ENCODE data around the gene PPM1D.
"Not testable (repeated sequence)": the region's sequence is repeated elsewhere in the genome, so short reads cannot be mapped to it uniquely, and the experiment has no call there.

Gene PPM1D

DNA sequence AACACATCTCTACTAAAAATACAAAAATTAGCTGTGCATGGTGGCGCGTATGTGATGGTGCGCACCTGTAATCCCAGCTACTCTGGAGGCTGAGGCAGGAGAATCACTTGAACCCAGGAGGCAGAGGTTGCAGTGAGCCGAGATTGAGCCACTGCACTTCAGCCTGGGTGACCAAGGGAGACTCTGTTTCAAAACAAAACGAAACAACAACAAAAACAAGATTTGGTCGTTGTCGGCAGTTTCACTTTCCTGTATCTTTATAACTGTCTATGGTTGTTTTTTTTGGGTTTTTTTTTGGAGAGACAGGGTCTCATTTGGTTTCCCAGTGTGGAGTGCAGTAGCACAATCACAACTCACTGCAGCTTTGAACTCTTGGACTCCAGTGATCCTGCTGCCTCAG lies 68.7 kb downstream of the PPM1D start:
- not testable (repeated sequence) for DNase-seq (ENCODE audit: low read depth, low spot score)

DNA sequence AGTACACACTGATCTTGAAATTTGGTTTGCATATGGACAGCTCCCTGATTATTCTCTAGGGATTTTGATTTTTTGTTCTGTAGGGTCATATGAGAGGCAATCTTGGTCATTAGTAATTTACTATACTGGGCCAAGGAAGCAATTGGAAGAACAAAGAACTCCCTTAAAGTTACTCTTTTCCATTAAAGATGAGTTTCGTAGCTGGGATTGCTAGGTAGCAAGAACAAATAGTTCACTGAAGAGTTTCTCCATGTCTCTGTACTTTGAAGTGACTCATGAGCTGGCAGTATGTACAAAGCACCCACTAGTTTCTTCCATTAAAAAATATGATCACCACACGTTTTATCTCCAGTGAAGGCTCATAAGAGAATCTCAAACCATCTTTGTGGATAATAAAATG lies 71.5 kb downstream of the PPM1D start:
- no peak for DNase-seq (ENCODE audit: low read depth, low spot score)

DNA sequence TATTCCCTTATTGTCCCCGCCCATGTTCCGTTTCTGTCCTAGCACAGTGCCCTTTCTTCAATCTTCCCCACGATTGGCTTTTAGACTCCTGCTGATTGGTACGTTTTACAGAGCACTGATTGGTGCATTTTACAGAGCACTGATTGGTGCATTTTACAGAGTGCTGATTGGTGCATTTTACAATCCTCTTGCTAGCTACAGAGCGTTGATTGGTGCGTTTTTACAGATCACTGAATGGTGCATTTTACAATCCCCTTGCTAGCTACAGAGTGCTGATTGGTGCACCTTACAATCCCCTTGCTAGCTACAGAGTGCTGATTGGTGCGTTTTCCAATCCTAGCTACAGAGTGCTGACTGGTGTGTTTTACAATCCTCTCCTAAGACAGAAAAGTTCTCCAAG lies 74.6 kb downstream of the PPM1D start:
- DNase-seq (ENCODE audit: low read depth, low spot score), result not testable (repeated sequence)

DNA sequence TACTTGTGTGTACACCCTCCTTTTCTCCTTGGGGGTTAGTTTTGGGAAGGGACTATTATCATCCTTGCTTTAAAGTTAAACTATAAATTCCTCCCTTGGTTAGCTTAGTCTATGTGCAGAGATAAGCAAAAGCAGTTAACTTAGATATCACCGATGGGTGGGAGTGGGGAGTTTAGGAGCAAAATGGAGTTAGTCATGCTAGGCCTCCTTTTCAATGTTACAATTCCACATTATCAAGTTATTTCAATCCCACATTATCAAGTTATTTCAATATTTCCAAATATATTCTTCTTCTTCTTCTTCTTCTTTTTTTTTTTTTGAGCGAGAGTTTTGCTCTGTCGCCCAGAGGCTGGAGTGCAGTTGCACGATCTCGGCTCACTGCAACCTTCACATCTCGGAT lies 76.0 kb downstream of the PPM1D start:
- DNase-seq (ENCODE audit: low read depth, low spot score), result no peak

DNA sequence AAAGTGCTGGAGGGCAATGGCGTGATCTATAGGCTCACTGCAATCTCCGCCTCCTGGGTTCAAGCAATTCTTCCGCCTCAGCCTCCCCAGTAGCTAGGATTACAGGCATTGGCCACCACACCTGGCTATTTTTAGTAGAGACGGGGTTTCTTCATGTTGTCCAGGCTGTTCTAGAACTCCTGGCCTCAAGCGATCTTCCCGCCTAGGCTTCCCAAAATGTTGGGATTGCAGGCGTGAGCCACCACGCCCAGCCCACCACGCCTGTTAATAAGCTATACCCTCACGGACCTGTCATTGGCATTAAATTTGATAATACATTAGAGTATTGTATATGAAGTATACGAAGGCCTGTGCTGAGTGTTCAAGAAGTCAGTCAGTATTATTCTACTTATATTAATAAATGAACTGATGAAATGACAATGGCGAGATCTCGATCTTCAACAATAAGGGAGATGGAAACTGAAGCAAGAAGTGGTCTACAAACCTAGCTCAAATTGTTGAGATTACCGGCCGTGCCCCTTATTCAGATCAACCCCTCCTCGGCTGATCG lies 76.8 kb downstream of the PPM1D start:
- no peak for DNase-seq (ENCODE audit: low read depth, low spot score)

DNA sequence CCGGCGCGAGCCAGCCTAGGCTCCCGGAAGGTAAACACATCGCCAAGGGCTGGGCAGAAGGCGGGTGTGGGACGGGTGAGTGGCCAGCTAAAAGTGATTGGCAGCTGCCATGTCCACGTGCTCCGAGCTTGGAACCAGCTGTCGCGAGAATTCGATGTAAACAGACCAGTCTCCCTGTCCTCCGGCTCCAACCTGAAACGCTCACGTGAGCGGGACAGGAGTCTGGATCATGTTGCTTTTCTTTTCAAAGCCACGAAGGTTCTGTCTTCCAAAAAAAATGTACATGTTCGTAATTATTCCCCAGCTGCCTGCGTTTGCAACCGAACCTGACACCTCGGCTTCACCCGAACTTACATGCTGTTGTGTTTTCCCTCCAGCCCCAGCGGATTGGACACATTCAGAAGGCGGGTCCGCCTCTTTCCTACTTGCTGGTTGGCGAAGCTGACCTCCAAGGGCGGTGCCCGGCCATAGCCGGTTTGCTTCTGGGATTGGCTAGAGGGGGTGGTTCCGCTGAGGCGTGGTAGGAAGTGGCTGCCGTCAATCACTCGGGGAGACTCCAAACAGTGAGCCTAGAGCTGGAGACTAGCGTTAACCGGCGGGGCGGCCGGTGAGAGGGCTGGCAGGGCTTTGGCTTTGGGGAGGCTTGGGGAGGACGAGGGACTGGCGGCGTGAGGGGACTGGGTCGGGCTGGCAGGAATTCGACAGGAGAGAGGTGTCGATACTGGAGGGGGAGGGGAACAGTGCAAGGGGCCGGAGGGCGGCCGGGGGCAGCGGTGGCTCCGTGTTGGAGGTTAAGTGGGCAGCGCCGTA lies 77.5 kb downstream of the PPM1D start, which contains the start of gene BCAS3:
Gene BCAS3 (plus strand): TSS at position 544 of the 810 bp plus-strand sequence.
- DNase-seq (ENCODE audit: low read depth, low spot score), result peak; percentile 99

DNA sequence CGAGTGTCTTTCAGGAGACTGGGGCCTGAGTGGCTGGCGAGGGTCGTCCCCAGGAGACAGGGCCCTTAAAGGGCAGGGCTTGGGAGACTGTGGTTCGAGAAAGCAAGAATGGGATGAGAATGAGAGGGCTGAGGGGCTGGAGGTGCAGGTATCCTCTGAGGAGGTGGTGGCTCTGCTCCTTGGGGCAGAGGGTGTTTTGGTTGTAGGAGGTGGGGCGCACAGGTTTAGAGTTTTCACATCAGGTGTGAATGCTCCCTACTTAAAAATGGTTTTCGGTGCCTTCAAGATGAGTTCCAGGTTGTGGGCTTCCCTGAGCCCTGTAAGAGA lies 78.1 kb downstream of the PPM1D start:
- no peak for DNase-seq (ENCODE audit: low read depth, low spot score)

DNA sequence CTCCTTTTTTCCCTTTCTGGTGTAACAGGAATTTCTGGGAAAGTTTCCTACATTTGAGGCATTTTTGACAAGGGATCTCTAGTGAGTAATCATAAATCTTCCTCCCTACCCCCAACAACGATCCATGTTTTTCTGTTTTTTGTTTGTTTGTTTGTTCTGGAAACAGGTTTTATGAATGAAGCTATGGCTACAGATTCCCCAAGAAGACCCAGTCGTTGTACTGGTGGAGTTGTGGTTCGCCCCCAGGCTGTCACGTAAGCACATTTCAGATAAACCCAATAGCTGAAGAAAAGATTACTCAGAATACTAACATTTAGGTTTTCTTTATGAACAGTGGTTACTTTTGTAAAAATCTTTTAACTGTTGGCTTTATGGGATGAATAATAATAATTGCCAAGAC lies 79.3 kb downstream of the PPM1D start:
- DNase-seq (ENCODE audit: low read depth, low spot score), result no peak

DNA sequence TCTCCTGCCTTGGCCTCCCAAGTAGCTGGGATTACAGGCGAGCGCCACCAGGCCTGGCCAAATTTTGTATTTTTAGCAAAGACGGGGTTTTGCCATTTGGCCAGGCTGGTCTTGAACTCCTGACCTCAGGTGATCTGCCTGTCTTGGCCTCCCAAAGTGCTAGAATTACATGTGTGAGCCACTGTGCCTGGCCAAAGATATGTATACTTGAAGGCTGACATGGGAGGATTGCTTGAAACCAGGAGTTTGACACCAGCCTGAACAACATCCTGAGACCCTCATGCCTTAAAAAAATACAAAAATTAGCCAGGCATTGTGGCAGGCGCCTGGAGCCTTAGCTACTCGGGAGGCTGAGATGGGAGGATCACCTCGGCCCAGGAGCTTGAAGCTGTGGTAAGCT lies 80.8 kb downstream of the PPM1D start:
- DNase-seq (ENCODE audit: low read depth, low spot score), result no peak

DNA sequence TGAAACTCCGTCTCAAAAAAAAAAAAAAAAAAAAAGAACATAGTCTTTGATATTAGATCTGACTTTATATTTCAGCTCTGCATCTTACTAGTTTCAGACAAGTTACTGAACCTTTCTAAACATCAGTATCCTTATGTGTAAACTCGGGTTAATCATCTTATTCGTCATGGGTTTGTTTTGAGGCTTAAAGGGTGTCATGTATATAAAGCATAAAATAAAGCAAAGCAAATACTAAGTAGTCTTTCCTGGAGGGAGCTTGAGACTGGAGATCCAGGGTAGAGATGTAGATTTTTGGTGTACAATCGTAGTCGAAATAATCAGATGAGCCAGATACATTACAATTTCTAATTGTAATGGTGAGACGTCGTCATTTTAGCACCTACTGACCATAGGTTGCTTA lies 85.4 kb downstream of the PPM1D start:
- DNase-seq (ENCODE audit: low read depth, low spot score), result no peak

DNA sequence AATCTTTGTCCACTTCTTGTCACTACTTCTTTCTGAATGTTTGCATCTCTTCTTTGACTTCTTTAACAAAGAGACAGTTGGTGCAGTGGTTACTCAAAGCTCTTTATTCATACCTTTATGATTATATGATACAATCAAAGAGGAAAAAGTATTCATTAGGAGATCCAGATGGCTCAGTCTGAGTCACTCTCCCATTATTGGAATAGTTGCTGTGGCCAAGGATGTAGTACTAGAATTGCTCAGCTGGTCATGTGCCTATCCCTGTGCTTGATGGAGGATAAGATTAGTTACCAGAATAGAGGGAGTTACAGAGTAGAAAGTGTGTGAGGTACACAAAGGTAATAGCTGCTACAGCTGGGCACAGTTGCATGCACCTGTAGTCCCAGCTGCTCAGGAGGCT lies 96.0 kb downstream of the PPM1D start:
- DNase-seq (ENCODE audit: low read depth, low spot score), result no peak

DNA sequence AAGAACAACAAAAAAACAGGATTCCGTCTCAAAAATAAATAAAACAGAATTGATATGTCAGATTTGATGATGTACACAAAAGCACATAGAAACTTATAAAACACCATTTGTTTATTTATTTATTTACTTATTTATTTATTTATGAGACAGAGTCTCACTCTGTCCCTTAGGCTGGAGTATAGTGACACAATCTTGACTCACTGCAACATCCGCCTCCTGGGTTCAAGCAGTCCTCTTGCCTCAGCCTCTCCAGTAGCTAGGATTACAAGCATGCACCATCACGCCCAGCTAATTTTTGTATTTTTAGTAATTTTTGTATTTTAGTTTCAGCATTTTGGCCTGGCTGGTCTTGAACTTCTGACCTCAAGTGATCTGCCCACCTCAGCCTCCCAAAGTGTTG lies 99.1 kb downstream of the PPM1D start:
- no peak for DNase-seq (ENCODE audit: low read depth, low spot score)

DNA sequence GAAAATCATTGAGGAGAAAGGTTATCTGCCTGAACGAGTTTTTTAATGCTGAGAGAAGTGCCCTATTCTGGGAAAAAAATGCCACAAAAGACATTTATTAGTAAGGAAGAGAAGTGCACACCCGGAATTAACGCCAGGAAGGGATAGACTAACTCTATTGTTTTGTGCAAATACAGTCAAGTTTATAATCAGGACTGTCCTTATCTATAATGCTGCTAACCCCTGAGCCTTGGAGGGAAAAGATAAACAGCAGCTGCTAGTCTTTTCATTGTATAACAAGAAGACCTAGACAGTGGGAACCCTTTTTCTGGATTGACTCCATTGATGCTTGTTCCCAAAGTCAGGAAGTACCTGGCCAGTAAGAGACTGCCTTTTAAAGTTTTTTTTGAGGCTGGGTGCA lies 104.2 kb downstream of the PPM1D start:
- no peak for DNase-seq (ENCODE audit: low read depth, low spot score)

DNA sequence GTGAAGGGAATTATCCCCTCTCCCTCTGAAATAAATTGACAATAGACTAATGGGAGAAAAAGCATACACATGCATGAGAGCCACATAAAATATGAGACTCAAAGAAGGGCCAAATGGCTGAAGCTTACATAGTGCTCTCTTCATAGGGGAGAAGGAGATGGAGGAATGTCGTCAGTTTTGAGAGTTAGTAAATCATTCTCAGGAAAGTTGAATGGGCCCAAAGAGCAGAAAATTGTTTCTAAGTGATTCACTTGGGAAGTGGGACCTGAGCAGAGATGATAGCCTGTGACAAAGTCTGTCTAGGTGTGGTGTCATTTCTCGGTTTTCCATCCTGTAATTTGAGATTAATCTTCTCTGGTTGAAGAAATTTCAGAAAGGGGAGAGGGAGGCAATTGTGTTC lies 112.7 kb downstream of the PPM1D start:
- no peak for DNase-seq (ENCODE audit: low read depth, low spot score)

DNA sequence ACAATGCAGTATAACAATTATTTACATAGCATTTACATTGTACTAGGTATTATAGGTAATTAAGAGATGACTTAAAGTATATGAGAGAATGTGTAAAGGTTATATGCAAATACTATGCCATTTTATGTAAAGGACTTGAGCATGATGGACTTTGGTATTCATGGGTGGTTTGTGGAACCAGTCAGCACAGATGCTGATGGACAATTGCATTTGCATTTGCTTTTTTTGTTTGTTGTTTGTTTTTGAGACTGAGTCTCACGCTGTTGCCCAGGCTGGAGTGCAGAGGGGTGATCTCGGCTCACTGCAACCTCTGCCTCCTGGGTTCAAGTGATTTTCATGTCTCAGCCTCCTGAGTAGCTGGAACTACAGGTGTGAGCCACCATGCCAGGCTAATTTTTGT lies 113.6 kb downstream of the PPM1D start:
- DNase-seq (ENCODE audit: low read depth, low spot score), result no peak
